ENCODE measurements around the gene CS. TPM values are rescaled to one million over a fixed set of nuclear protein-coding genes. Genes with fewer than 3 reads are reported as not detected.

CS gene
- total and polyA plus RNA-seq, 2 of the 4 experiments (the other 2 are of a cell fraction), result 139 to 146 TPM

DNA sequence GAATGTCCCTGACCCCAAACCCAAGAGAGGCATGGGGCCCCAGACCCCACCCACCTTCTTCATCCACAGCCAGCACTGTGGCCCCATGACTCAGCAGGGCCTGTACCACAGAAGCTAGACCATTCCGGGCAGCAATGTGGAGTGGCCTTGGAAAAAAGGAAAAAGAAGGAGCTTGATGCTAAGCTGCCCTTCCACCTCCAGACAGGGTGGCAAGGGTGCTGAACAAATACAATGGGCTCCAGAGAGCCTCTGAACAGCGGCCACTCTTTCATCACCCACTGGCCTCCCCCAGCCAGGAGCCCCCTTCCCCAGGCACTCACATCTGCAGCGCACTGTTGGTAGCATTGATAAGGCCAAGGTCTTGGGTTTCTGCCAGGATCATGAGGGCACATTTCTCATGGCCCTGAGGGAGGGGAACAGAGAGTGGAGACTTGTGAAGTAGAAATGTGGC lies 56.4 kb downstream of the CS start:
- H2BK15ac ChIP-seq (ENCODE audit: low read depth, low read length), result no peak overlapping the region
- no peak overlapping the region for H3K4ac ChIP-seq (ENCODE audit: low read depth, low read length)
- dilution Hi-C loops (cut with HindIII; ENCODE audit: low sequenced_read_pairs, unreplicated experiment), result no loop called here
- no peak overlapping the region for H2BK120ac ChIP-seq (ENCODE audit: low read depth, low read length)
- TF ChIP-seq CHD1 (IDR thresholded peaks at IDR 0.05; ENCODE audit: low read depth, low read length) (no peak), NFE2L2 (IDR thresholded peaks at IDR 0.05; ENCODE audit: low read depth, low read length) (no peak), RCOR1 (IDR thresholded peaks at IDR 0.05; ENCODE audit: insufficient replicate concordance, low read length) (no peak), RFX5 (IDR thresholded peaks at IDR 0.05; ENCODE audit: low read depth, low read length) (no peak), BHLHE40 (IDR thresholded peaks at IDR 0.05; ENCODE audit: low read depth, low read length) (no peak), MXI1 (IDR thresholded peaks at IDR 0.05; ENCODE audit: borderline replicate concordance, low read depth, low read length) (no peak), MAFK (IDR thresholded peaks at IDR 0.05; ENCODE audit: low read depth, low read length) (no peak), SMC3 (IDR thresholded peaks at IDR 0.05; ENCODE audit: low read depth, low read length) (no peak), CEBPB (IDR thresholded peaks at IDR 0.05; ENCODE audit: low read depth, low read length) (no peak), POLR2A (IDR thresholded peaks at IDR 0.05; ENCODE audit: low read depth, low read length) (no peak)
- TF ChIP-seq, protein P1, sequence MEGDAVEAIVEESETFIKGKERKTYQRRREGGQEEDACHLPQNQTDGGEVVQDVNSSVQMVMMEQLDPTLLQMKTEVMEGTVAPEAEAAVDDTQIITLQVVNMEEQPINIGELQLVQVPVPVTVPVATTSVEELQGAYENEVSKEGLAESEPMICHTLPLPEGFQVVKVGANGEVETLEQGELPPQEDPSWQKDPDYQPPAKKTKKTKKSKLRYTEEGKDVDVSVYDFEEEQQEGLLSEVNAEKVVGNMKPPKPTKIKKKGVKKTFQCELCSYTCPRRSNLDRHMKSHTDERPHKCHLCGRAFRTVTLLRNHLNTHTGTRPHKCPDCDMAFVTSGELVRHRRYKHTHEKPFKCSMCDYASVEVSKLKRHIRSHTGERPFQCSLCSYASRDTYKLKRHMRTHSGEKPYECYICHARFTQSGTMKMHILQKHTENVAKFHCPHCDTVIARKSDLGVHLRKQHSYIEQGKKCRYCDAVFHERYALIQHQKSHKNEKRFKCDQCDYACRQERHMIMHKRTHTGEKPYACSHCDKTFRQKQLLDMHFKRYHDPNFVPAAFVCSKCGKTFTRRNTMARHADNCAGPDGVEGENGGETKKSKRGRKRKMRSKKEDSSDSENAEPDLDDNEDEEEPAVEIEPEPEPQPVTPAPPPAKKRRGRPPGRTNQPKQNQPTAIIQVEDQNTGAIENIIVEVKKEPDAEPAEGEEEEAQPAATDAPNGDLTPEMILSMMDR (conservative IDR thresholded peaks at IDR 0.05; ENCODE audit: low read depth, low read length), result no peak
- no peak overlapping the region for H2BK20ac ChIP-seq (ENCODE audit: low read depth, low read length)
- H3K9ac ChIP-seq (ENCODE audit: low read depth, low read length), result no peak overlapping the region
- H3K56ac ChIP-seq (ENCODE audit: extremely low read depth, insufficient read depth, low read length), result no peak overlapping the region
- H4K91ac ChIP-seq (ENCODE audit: insufficient read depth, low read depth, low read length), result no peak overlapping the region
- H3K4me1 ChIP-seq (ENCODE audit: control insufficient read depth, insufficient read depth, low read length), result peaks cover 7% of the 10 kb centered on the region
- intact Hi-C loops (cut with micrococcal nuclease), result no loop called here
- no peak overlapping the region for H4K8ac ChIP-seq (ENCODE audit: low read depth in 2 of 2, low read length in 2 of 2)
- no TSS peak for BruUV-seq (replicated peaks)
- DNase-seq (no peak), ATAC-seq (ENCODE audit: low read depth) (peak; percentile 31)
- H3K9me3 ChIP-seq (ENCODE audit: control insufficient read depth, insufficient read depth, low read length), result no peaks in the 10 kb centered on the region
- peak overlapping the region; percentile 28 for H2AK9ac ChIP-seq (replicated peaks; ENCODE audit: low read depth, low read length, poor library complexity)
- H3K18ac ChIP-seq (ENCODE audit: low read depth, low read length), result no peak overlapping the region
- peak overlapping the region; percentile 22; the same call in 1 of the 2 replicates for H3K27ac ChIP-seq (ENCODE audit: insufficient read depth, low read length)
- ChIA-PET POLR2A (ENCODE audit: unreplicated experiment) (no interaction called here), CTCF (interaction anchor here (0.6 kb wide), 1 partner anchor 10 kb away, joined by 3 read pairs; no protein-coding TSS in a partner anchor)
- no peaks in the 10 kb centered on the region for H3K27me3 ChIP-seq (ENCODE audit: control insufficient read depth, insufficient read depth, low read length)
- H3K9me1 ChIP-seq (ENCODE audit: insufficient read depth, low read length), result peaks cover 9% of the 10 kb centered on the region; the same call in 1 of the 2 replicates
- no peak overlapping the region for H3K23ac ChIP-seq (ENCODE audit: low read depth, low read length)
- H4K5ac ChIP-seq (ENCODE audit: low read depth, low read length), result no peak overlapping the region
- H2AK5ac ChIP-seq (ENCODE audit: low read depth, low read length), result no peak overlapping the region
- H2AFZ ChIP-seq (replicated peaks; ENCODE audit: low read length, poor library complexity), result peak overlapping the region; percentile 63
- peaks cover 84% of the 10 kb centered on the region for H3K36me3 ChIP-seq (ENCODE audit: control insufficient read depth, insufficient read depth, low read length)
- WGBS, 2 experiments (ENCODE audit: extremely low coverage in 2 of 2, insufficient read length in 1 of 2), result no CpG with 5 or more reads among the region's 3 CpGs
- no peak overlapping the region for H2BK5ac ChIP-seq (ENCODE audit: low read depth, low read length, poor library complexity, severe bottlenecking)
- peaks cover 17 to 65% of the 10 kb centered on the region in 2 experiments for H3K79me1 ChIP-seq (ENCODE audit: low read depth in 1 of 2, low read length in 2 of 2)
- peaks cover 21% of the 10 kb centered on the region for H4K20me1 ChIP-seq (ENCODE audit: insufficient read depth, low read length)
- no peak overlapping the region for H3K4me2 ChIP-seq (ENCODE audit: low read depth, low read length)
- in situ Hi-C loops (cut with MboI; ENCODE audit: low sequenced_read_pairs), result no loop called here
- no peak overlapping the region for H3K14ac ChIP-seq (replicated peaks; ENCODE audit: low read depth, low read length)
- no peak overlapping the region for H3K4me3 ChIP-seq (ENCODE audit: insufficient read depth, low read depth, low read length)
